HepG2 (cell line): ENCODE measurements around the gene BABAM2. TPM values are rescaled to one million over a fixed set of nuclear protein-coding genes. Genes with fewer than 3 reads are reported as not detected.

Experiments
- ATAC-seq: fragments of 200-7000 bp; cut with Tn5 transposase; 3 replicates; pipeline ENCODE4 v1.9.1; 2020; ENCODE audit warnings: mild to moderate bottlenecking, moderate library complexity
- BruUV-seq: library from RNA; stranded (reverse); fragments of 400-500 nt; replicated peaks from 2 replicates; lab custom pipeline; 2021; lab: Mats Ljungman, UMichigan
- CTCF ChIA-PET: fragments of 300-600 bp; formaldehyde crosslinking; extraction: SDS; loops from one replicate; lab custom pipeline; 2021; ENCODE audit warnings: low total read pairs, inconsistent platforms, low intra/inter-chr PET ratio; lab: Yijun Ruan, JAX
- POLR2A ChIA-PET: fragments of 350-600 bp; sonication (Branson Sonifier 250); formaldehyde crosslinking; loops from one replicate; lab custom pipeline; 2020; ENCODE audit warnings: antibody characterized with exemption, inconsistent platforms; lab: Yijun Ruan, JAX
- DNase-seq: peaks from one replicate; pipeline ENCODE4 v3.0.0-alpha.2; 2015; ENCODE audit warnings: low spot score
- FAIRE-seq: peaks from 3 replicates; lab custom pipeline; 2011; peaks lifted over from hg19 to GRCh38; lab: Jason Lieb, UNC
- H2AFZ ChIP-seq: one replicate; pipeline ENCODE4 v1.6.1; 2011; ENCODE audit warnings: low read length, inconsistent platforms
- H3K27ac ChIP-seq: fragments of 300-600 bp; 3 replicates; pipeline ENCODE4 v1.8.0; 2011; ENCODE audit warnings: mixed run types, mild to moderate bottlenecking, mixed read lengths, low read length, inconsistent platforms; ENCODE audit not compliant: insufficient read depth; ENCODE audit errors: extremely low read length
- H3K27me3 ChIP-seq, 2 experiments: fragments of 200-600 bp in 1 of 2; 2 replicates in 1 of 2; 3 replicates in 1 of 2; pipeline versions ENCODE4 v1.6.0 to v1.8.0; 2011; ENCODE audit warnings: low read length in 2 of 2, mild to moderate bottlenecking in 2 of 2, moderate library complexity in 2 of 2, inconsistent platforms in 1 of 2; ENCODE audit not compliant: insufficient read depth in 2 of 2, control insufficient read depth in 1 of 2
- H3K36me3 ChIP-seq, 2 experiments: fragments of 200-600 bp in 1 of 2; replicated peaks in 1 of 2; 2 replicates in 1 of 2; 3 replicates in 1 of 2; pipeline versions ENCODE4 v1.5.1 to v1.8.0; 2011; ENCODE audit warnings: low read length in 2 of 2, inconsistent platforms in 1 of 2; ENCODE audit not compliant: insufficient read depth in 2 of 2, control insufficient read depth in 1 of 2
- H3K4me1 ChIP-seq: 2 replicates; pipeline ENCODE4 v1.5.1; 2012; ENCODE audit warnings: low read length, inconsistent platforms; ENCODE audit not compliant: insufficient read depth
- H3K4me2 ChIP-seq: 2 replicates; pipeline ENCODE4 v1.6.0; 2011; ENCODE audit warnings: low read depth, low read length, inconsistent platforms
- H3K4me3 ChIP-seq, 3 experiments: fragments of 200-600 bp in 1 of 3; sonication (generic), shearing (Covaris generic) in 1 of 3; replicated peaks in 1 of 3; 2 replicates each; pipeline ENCODE4 v1.5.1; 2011 to 2016; ENCODE audit warnings: low read length in 3 of 3, inconsistent platforms in 2 of 3, low read depth in 2 of 3, mild to moderate bottlenecking in 2 of 3, control low read depth in 1 of 3, mixed read lengths in 1 of 3; ENCODE audit not compliant: insufficient read depth in 1 of 3
- H3K79me2 ChIP-seq: one replicate; pipeline ENCODE4 v1.6.1; 2011; ENCODE audit warnings: low read length, inconsistent platforms; ENCODE audit not compliant: insufficient read depth
- H3K9ac ChIP-seq: 2 replicates; pipeline ENCODE4 v1.6.0; 2011; ENCODE audit warnings: mild to moderate bottlenecking, low read depth, low read length, inconsistent platforms; ENCODE audit not compliant: insufficient read depth
- H3K9me3 ChIP-seq: 2 replicates; pipeline ENCODE4 v1.5.1; 2012; ENCODE audit warnings: mild to moderate bottlenecking, low read length
- H4K20me1 ChIP-seq: 2 replicates; pipeline ENCODE4 v1.6.0; 2011; ENCODE audit warnings: inconsistent platforms, mild to moderate bottlenecking, low read length, moderate library complexity; ENCODE audit not compliant: insufficient read depth
- ASH2L ChIP-seq: fragments of 300-600, 200-600 bp; sonication (generic); IDR thresholded peaks from 2 replicates; pipeline ENCODE4 v1.7.0; 2017; ENCODE audit warnings: low read depth, mild to moderate bottlenecking, moderate library complexity, mixed read lengths, low read length; ENCODE audit not compliant: insufficient read length
- GABPA ChIP-seq, 2 experiments: IDR thresholded peaks; 2 replicates each; pipeline ENCODE4 v1.6.1; 2011 to 2016; ENCODE audit warnings: low read depth in 2 of 2, low read length in 1 of 2, missing biosample characterization in 1 of 2, missing genetic modification characterization in 1 of 2
- MAFG ChIP-seq: sonication (generic); formaldehyde crosslinking; IDR thresholded peaks from 2 replicates; pipeline ENCODE4 v1.5.1; 2020; ENCODE audit warnings: mild to moderate bottlenecking, missing genetic modification reagents
- NCOA1 ChIP-seq: sonication (generic); formaldehyde crosslinking; IDR thresholded peaks from 2 replicates; pipeline ENCODE4 v1.9.0; 2021; ENCODE audit warnings: missing genetic modification reagents
- RNF2 ChIP-seq: fragments of 450-650 bp; conservative IDR thresholded peaks from 2 replicates; pipeline ENCODE4 v1.6.1; 2016; ENCODE audit warnings: low read depth
- ZC3H4 ChIP-seq: sonication (generic); formaldehyde crosslinking; IDR thresholded peaks from 2 replicates; pipeline ENCODE4 v1.4.0; 2020; ENCODE audit warnings: missing genetic modification reagents, borderline replicate concordance
- ZNF354B ChIP-seq: sonication (generic); formaldehyde crosslinking; IDR thresholded peaks from 2 replicates; pipeline ENCODE4 v1.8.0; 2022; ENCODE audit warnings: mild to moderate bottlenecking, missing genetic modification reagents
- ZNF367 ChIP-seq: sonication (generic); formaldehyde crosslinking; IDR thresholded peaks from 2 replicates; pipeline ENCODE4 v1.4.0; 2020; ENCODE audit warnings: missing genetic modification reagents, borderline replicate concordance
- ZNF446 ChIP-seq: sonication (generic); formaldehyde crosslinking; IDR thresholded peaks from 2 replicates; pipeline ENCODE4 v1.5.0; 2020; ENCODE audit warnings: mild to moderate bottlenecking, missing genetic modification reagents
- ZNF619 ChIP-seq: sonication (generic); formaldehyde crosslinking; IDR thresholded peaks from 2 replicates; pipeline ENCODE4 v1.4.0; 2020; ENCODE audit warnings: mild to moderate bottlenecking, missing genetic modification reagents
- ZNF841 ChIP-seq: sonication (generic); formaldehyde crosslinking; IDR thresholded peaks from 2 replicates; pipeline ENCODE4 v1.8.1; 2023; ENCODE audit warnings: missing genetic modification reagents, borderline replicate concordance
- WGBS: methylation state at CpG from one replicate; pipeline ENCODE4 v1.1.6; 2017; ENCODE audit warnings: low lambda C conversion rate; 5-methylcytosine and 5-hydroxymethylcytosine counted together
- in situ Hi-C: cut with HindIII; loops from 2 replicates; pipeline ENCODE4 v1.10.0; 2017; ENCODE audit warnings: low pct_unique_long_range_greater_than_20kb; ENCODE audit not compliant: extremely low pct_ligation_motif_present
- intact Hi-C: fragments of 100-400 bp; cut with micrococcal nuclease; formaldehyde crosslinking; loops from one replicate; pipeline ENCODE4 v1.10.0; 2022; ENCODE audit not compliant: unreplicated experiment
- polyA plus RNA-seq, 8 experiments: library from polyadenylated mRNA; depleted of rRNA in 3 of 8; stranded (reverse) in 7 of 8; unstranded in 1 of 8; fragments of >200 nt; fragmentation: Illumina TruSeq in 4 of 8; extraction: Trizol in 4 of 8; gene quantifications; 2 replicates each; pipeline versions ENCODE4 v1.2.1 to v1.2.3, GENCODE V29; 2011 to 2016; ENCODE audit warnings: low read depth in 4 of 8, missing spikeins in 1 of 8, mixed read lengths in 1 of 8; ENCODE audit not compliant: insufficient read depth in 1 of 8
- total RNA-seq, 5 experiments: library from RNA; depleted of rRNA; stranded (reverse); fragments of >200 nt; fragmentation: Illumina TruSeq; extraction: Trizol; gene quantifications; 2 replicates each; pipeline ENCODE4 v1.2.3, GENCODE V29; 2016; ENCODE audit warnings: low read depth in 1 of 5
- TF ChIP-seq, protein P1 (sequence below): sonication (generic); formaldehyde crosslinking; IDR thresholded peaks from 2 replicates; pipeline ENCODE4 v1.4.0; 2020; ENCODE audit warnings: missing genetic modification reagents, borderline replicate concordance
- TF ChIP-seq, protein P2 (sequence below): sonication (generic); formaldehyde crosslinking; IDR thresholded peaks from 2 replicates; pipeline ENCODE4 v1.9.0; 2021; ENCODE audit warnings: missing genetic modification reagents, borderline replicate concordance
- TF ChIP-seq, protein P3 (sequence below): sonication (generic); formaldehyde crosslinking; IDR thresholded peaks from 2 replicates; pipeline ENCODE4 v1.8.1; 2023; ENCODE audit warnings: missing genetic modification reagents, mild to moderate bottlenecking, borderline replicate concordance

Gene BABAM2
- total and polyA plus RNA-seq, 2 of the 13 experiments (the other 11 are each of a cell fraction or from before 2014, with no cell fraction given), result 24.9 to 28.0 TPM

DNA sequence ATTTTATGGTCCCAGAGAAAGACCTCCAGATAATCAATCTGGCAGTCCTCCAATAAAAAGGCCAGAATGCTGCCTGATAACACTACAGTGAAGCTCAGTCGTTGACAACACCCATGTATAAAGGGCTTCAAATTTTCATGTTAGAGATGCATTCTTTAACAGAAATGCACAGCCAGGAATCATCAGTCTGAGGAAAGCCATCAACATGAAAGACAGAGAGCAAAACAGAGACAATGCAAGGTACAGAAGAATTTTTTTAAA is 13.8 kb downstream of the BABAM2 start:
- Histone ChIP-seq H3K79me2 (peaks cover 4% of the 10 kb centered on the region), H2AFZ (no peak overlapping the region), H3K36me3 (peaks cover 2 to 10% of the 10 kb centered on the region in 2 experiments; a peak in 3 of 5 replicates), H3K9ac (no peak overlapping the region), H3K27me3 (no peaks in the 10 kb centered on the region), H3K27ac (no peak overlapping the region), H4K20me1 (no peaks in the 10 kb centered on the region), H3K4me3 (no peak overlapping the region), H3K4me2 (no peak overlapping the region), H3K9me3 (no peaks in the 10 kb centered on the region), H3K4me1 (no peaks in the 10 kb centered on the region)
- ChIA-PET CTCF (no interaction called here), POLR2A (interaction anchor here (1.4 kb wide), 1 partner anchor 14 kb away, joined by 3 read pairs; the partner anchor contains the start of genes BABAM2 and RBKS)
- intact Hi-C loops (no loop called here), in situ Hi-C loops (no loop called here)
- ATAC-seq (no peak), FAIRE-seq (no peak), DNase-seq (no peak)
- 96% methylated on average over 1 of the region's 1 CpG for WGBS
- TF ChIP-seq ZC3H4 (CRISPR knock-in tag) (no peak), GABPA (IDR thresholded peaks at IDR 0.05; ENCODE audit: low read depth, low read length) (no peak), GABPA (CRISPR knock-in tag; IDR thresholded peaks at IDR 0.05; ENCODE audit: low read depth) (no peak), MAFG (CRISPR knock-in tag) (no peak), ZNF619 (CRISPR knock-in tag) (no peak), ASH2L (no peak), ZNF446 (no peak), ZNF367 (CRISPR knock-in tag) (no peak), NCOA1 (no peak), RNF2 (no peak), ZNF354B (CRISPR knock-in tag) (no peak), ZNF841 (CRISPR knock-in tag) (no peak)
- TF ChIP-seq, protein P1, sequence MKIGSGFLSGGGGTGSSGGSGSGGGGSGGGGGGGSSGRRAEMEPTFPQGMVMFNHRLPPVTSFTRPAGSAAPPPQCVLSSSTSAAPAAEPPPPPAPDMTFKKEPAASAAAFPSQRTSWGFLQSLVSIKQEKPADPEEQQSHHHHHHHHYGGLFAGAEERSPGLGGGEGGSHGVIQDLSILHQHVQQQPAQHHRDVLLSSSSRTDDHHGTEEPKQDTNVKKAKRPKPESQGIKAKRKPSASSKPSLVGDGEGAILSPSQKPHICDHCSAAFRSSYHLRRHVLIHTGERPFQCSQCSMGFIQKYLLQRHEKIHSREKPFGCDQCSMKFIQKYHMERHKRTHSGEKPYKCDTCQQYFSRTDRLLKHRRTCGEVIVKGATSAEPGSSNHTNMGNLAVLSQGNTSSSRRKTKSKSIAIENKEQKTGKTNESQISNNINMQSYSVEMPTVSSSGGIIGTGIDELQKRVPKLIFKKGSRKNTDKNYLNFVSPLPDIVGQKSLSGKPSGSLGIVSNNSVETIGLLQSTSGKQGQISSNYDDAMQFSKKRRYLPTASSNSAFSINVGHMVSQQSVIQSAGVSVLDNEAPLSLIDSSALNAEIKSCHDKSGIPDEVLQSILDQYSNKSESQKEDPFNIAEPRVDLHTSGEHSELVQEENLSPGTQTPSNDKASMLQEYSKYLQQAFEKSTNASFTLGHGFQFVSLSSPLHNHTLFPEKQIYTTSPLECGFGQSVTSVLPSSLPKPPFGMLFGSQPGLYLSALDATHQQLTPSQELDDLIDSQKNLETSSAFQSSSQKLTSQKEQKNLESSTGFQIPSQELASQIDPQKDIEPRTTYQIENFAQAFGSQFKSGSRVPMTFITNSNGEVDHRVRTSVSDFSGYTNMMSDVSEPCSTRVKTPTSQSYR (CRISPR knock-in tag), result no peak
- TF ChIP-seq, protein P2, sequence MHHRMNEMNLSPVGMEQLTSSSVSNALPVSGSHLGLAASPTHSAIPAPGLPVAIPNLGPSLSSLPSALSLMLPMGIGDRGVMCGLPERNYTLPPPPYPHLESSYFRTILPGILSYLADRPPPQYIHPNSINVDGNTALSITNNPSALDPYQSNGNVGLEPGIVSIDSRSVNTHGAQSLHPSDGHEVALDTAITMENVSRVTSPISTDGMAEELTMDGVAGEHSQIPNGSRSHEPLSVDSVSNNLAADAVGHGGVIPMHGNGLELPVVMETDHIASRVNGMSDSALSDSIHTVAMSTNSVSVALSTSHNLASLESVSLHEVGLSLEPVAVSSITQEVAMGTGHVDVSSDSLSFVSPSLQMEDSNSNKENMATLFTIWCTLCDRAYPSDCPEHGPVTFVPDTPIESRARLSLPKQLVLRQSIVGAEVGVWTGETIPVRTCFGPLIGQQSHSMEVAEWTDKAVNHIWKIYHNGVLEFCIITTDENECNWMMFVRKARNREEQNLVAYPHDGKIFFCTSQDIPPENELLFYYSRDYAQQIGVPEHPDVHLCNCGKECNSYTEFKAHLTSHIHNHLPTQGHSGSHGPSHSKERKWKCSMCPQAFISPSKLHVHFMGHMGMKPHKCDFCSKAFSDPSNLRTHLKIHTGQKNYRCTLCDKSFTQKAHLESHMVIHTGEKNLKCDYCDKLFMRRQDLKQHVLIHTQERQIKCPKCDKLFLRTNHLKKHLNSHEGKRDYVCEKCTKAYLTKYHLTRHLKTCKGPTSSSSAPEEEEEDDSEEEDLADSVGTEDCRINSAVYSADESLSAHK (CRISPR knock-in tag), result no peak
- TF ChIP-seq, protein P3, sequence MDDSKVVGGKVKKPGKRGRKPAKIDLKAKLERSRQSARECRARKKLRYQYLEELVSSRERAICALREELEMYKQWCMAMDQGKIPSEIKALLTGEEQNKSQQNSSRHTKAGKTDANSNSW, result no peak
- BruUV-seq, result no TSS peak
